DOHH2 (cell line): ENCODE measurements around the gene C19orf25.

Source experiments
- H3F3A ChIP-seq: fragments of 200-600 bp; sonication (generic), shearing (Covaris generic); 2 replicates; pipeline ENCODE4 v1.6.0; 2016; ENCODE audit warnings: antibody characterized with exemption, mild to moderate bottlenecking; ENCODE audit not compliant: control insufficient read depth, insufficient read depth
- H3K27ac ChIP-seq: fragments of 200-600 bp; sonication (generic); 2 replicates; pipeline ENCODE4 v1.5.1; 2014; ENCODE audit warnings: low read depth, mild to moderate bottlenecking, low read length, moderate library complexity
- H3K27me3 ChIP-seq: fragments of 200-600 bp; sonication (generic); 2 replicates; pipeline ENCODE4 v1.6.1; 2014; ENCODE audit warnings: mild to moderate bottlenecking, low read length, mixed read lengths; ENCODE audit not compliant: control insufficient read depth
- H3K36me3 ChIP-seq: fragments of 200-600 bp; sonication (generic); 2 replicates; pipeline ENCODE4 v1.6.1; 2014; ENCODE audit warnings: mild to moderate bottlenecking, low read length, moderate library complexity, mixed read lengths; ENCODE audit not compliant: control insufficient read depth
- H3K4me1 ChIP-seq: fragments of 200-600 bp; sonication (generic); 2 replicates; pipeline ENCODE4 v1.6.1; 2014; ENCODE audit warnings: mild to moderate bottlenecking, low read length, mixed read lengths; ENCODE audit not compliant: control insufficient read depth
- H3K4me2 ChIP-seq: fragments of 200-600 bp; sonication (generic); 2 replicates; pipeline ENCODE4 v1.6.0; 2014; ENCODE audit warnings: mild to moderate bottlenecking, low read length, moderate library complexity
- H3K4me3 ChIP-seq: fragments of 200-600 bp; sonication (generic); 2 replicates; pipeline ENCODE4 v1.5.1; 2014; ENCODE audit warnings: mild to moderate bottlenecking, low read length, mixed read lengths
- H3K79me2 ChIP-seq: fragments of 200-600 bp; sonication (generic); 2 replicates; pipeline ENCODE4 v1.6.1; 2014; ENCODE audit warnings: mild to moderate bottlenecking, low read length, mixed read lengths; ENCODE audit not compliant: control insufficient read depth
- H3K9me2 ChIP-seq: fragments of 200-600 bp; sonication (generic); replicated peaks from 2 replicates; pipeline ENCODE4 v1.6.1; 2014; ENCODE audit warnings: mild to moderate bottlenecking, low read length, mixed read lengths; ENCODE audit not compliant: control insufficient read depth
- H3K9me3 ChIP-seq: fragments of 200-600 bp; sonication (generic); 2 replicates; pipeline ENCODE4 v1.6.1; 2014; ENCODE audit warnings: antibody characterized with exemption, low read length, mixed read lengths; ENCODE audit not compliant: control insufficient read depth, insufficient read depth
- H4K20me1 ChIP-seq: fragments of 200-600 bp; sonication (generic); 2 replicates; pipeline ENCODE4 v1.6.0; 2014; ENCODE audit warnings: low read depth, mild to moderate bottlenecking, antibody characterized with exemption, low read length, moderate library complexity; ENCODE audit not compliant: control insufficient read depth, insufficient read depth
- CTCF ChIP-seq: fragments of 200-600 bp; sonication (generic); IDR thresholded peaks from one replicate; pipeline ENCODE4 v1.5.1; 2014; ENCODE audit warnings: antibody characterized with exemption, mild to moderate bottlenecking, low read depth, low read length; ENCODE audit not compliant: poor library complexity, severe bottlenecking
- EZH2phosphoT487 ChIP-seq: fragments of 200-600 bp; sonication (generic); IDR thresholded peaks from 2 replicates; pipeline ENCODE4 v1.6.1; 2017; ENCODE audit warnings: borderline replicate concordance, mild to moderate bottlenecking, antibody characterized with exemption, low read length, moderate library complexity, mixed read lengths

Gene C19orf25

DNA sequence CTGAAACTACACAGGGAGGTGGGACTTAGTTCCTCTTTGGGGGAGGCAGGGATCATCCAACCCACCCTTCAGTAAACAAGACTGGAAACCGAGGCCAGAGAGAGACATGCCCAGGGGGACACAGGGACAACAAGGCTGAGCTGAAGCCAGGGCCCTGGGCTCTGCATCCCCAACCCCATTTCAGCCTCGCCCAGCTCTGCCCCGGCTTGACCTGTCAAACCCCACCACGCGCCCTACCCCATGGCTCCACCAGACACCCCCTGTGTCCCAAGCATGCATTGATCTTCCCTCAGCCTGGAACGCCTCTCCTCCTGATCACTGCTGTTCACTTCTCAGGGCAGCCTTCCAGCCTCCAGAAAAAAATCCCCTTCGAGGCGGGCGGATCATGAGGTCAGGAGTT lies 31.1 kb downstream of the C19orf25 start:
- H3K4me2 ChIP-seq = no peak overlapping the region
- H3K36me3 ChIP-seq = no peaks in the 10 kb centered on the region
- H3F3A ChIP-seq = peaks cover 19% of the 10 kb centered on the region
- no peak overlapping the region for H3K4me3 ChIP-seq
- no peak overlapping the region for H3K27ac ChIP-seq
- TF ChIP-seq CTCF (no peak), EZH2phosphoT487 (no peak)
- H3K9me3 ChIP-seq = no peaks in the 10 kb centered on the region
- peaks cover 35% of the 10 kb centered on the region for H3K4me1 ChIP-seq
- H3K9me2 ChIP-seq = no peaks in the 10 kb centered on the region
- no peaks in the 10 kb centered on the region for H3K79me2 ChIP-seq
- H4K20me1 ChIP-seq = peaks cover 6% of the 10 kb centered on the region; the same call in 1 of the 2 replicates
- H3K27me3 ChIP-seq = peaks cover 41% of the 10 kb centered on the region

- Histone ChIP-seq H4K20me1 (0 out of 2 replicates have a peak, but pooled peaks cover 6% of the 10 kb centered on the region), H3K79me2 (no peaks in the 10 kb centered on the region), H3F3A (peaks cover 23% of the 10 kb centered on the region), H3K27ac (no peak overlapping the region), H3K4me1 (peaks cover 40% of the 10 kb centered on the region), H3K4me2 (no peak overlapping the region), H3K9me3 (no peaks in the 10 kb centered on the region), H3K9me2 (no peaks in the 10 kb centered on the region), H3K4me3 (no peak overlapping the region), H3K36me3 (peaks cover 3% of the 10 kb centered on the region), H3K27me3 (peaks cover 41% of the 10 kb centered on the region)
- TF ChIP-seq EZH2phosphoT487 (no peak), CTCF (no peak)
Measured at GRCh38 chr19:1447504-1447903, 31.5 kb downstream of the C19orf25 start.

GRCh38 chr19:1446713-1447481 lies 32.1 kb downstream of the C19orf25 start:
- Histone ChIP-seq H3K36me3 (peaks cover 10% of the 10 kb centered on the region), H3K9me3 (no peaks in the 10 kb centered on the region), H3K4me3 (no peak overlapping the region), H3K4me2 (no peak overlapping the region), H3K9me2 (no peaks in the 10 kb centered on the region), H3K27me3 (peaks cover 41% of the 10 kb centered on the region), H3K79me2 (no peaks in the 10 kb centered on the region), H3K4me1 (peaks cover 45% of the 10 kb centered on the region), H3K27ac (no peak overlapping the region), H4K20me1 (0 out of 2 replicates have a peak, but pooled peaks cover 6% of the 10 kb centered on the region), H3F3A (peaks cover 29% of the 10 kb centered on the region)
- TF ChIP-seq CTCF (no peak), EZH2phosphoT487 (no peak)
